ENCODE data around the gene CGRRF1.

CGRRF1 gene

GRCh38 chr14:54582334-54582733, 72.6 kb downstream of the CGRRF1 start:
- DNase-seq, result no peak

DNA sequence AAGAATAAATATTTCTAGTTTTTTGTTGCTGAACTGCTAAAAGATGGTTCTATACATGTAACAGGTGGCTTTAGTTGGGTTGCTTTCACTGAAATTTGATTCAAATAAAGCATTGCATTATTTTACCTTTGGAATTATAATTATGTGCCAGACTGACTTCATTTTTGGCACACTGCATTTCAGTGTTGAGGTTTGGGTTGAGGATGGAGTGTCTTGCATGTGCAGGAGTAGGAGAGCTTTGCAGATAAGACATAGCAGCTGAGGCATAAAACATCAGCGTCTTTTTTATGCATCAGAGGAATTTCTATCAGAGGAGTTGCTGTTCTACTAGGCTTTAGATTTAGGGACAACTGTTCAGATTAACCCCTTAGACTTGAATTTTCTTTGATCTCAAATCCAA, 74.4 kb downstream of the CGRRF1 start:
- no peak for DNase-seq

- no peak for DNase-seq
These were observed 75.5 kb downstream of the CGRRF1 start for GRCh38 chr14:54585214-54585613.
